Measurements from ENCODE around the gene CLDN19. TPM values are rescaled to one million over a fixed set of nuclear protein-coding genes. Genes with fewer than 3 reads are reported as not detected.

Gene CLDN19
- total RNA-seq, 1 donor from 2014 or later = 2.3 TPM

DNA sequence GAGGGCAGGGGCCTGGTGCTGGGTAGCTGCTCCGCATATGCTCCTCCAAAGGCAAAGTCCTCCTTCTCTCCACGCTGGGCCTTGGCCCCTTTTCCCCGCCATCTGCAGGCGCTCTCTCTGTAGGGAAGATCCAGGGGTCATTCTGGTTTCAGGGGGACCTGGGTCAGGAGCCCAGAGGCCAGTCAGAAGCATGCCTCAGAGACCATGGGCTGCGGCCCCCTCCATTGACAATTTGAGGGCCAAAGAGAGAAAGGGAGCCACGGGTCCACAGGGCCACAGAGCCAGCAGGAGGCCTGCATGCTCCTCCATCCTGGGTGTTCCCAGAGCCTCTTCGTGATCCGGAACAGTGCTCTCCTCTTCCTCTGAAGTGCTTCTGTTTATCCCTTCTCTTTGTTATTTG is 2.1 kb upstream of the CLDN19 start:
- Mint-ChIP-seq H3K27ac (no peak overlapping the region), H3K27me3 (no peaks in the 10 kb centered on the region)

DNA sequence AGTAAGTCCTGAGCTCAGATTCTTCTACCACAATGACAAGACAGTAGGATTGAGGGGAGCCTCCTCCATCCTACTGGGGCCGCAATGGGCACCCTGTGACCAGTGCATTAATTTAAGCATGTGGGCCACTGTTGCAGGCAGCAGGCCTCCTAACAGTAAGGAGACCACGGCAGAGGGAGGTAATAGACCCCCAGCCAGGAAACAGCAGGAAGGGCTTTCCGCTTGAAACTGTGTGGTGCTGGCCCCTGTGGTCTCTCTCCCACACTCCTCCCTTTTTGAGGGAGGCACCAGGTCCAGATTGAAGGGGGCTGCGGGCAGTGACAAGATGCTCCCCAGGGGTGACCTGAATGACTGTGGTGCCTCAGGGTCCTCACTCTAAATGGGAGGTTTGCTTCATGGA is 1.7 kb upstream of the CLDN19 start:
- no peaks in the 10 kb centered on the region for H3K9me3 Mint-ChIP-seq
- TF ChIP-seq, protein P1, sequence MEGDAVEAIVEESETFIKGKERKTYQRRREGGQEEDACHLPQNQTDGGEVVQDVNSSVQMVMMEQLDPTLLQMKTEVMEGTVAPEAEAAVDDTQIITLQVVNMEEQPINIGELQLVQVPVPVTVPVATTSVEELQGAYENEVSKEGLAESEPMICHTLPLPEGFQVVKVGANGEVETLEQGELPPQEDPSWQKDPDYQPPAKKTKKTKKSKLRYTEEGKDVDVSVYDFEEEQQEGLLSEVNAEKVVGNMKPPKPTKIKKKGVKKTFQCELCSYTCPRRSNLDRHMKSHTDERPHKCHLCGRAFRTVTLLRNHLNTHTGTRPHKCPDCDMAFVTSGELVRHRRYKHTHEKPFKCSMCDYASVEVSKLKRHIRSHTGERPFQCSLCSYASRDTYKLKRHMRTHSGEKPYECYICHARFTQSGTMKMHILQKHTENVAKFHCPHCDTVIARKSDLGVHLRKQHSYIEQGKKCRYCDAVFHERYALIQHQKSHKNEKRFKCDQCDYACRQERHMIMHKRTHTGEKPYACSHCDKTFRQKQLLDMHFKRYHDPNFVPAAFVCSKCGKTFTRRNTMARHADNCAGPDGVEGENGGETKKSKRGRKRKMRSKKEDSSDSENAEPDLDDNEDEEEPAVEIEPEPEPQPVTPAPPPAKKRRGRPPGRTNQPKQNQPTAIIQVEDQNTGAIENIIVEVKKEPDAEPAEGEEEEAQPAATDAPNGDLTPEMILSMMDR (conservative IDR thresholded peaks at IDR 0.05) = no peak
- no peak overlapping the region for H3K27ac Mint-ChIP-seq
- peaks cover 14% of the 10 kb centered on the region for H3K4me1 Mint-ChIP-seq (ENCODE audit: unreplicated experiment)
- no peaks in the 10 kb centered on the region for H3K27me3 Mint-ChIP-seq
- DNase-seq (ENCODE audit: extremely low spot score, unreplicated experiment) = no peak
- no peak overlapping the region for H3K4me3 Mint-ChIP-seq
- H3K36me3 Mint-ChIP-seq = no peaks in the 10 kb centered on the region

More for the DNA sequence above, 2.1 kb upstream of the CLDN19 start:
- DNase-seq (ENCODE audit: extremely low spot score, unreplicated experiment) = no peak
- no peak overlapping the region for H3K4me3 Mint-ChIP-seq
- H3K9me3 Mint-ChIP-seq = no peaks in the 10 kb centered on the region
- H3K36me3 Mint-ChIP-seq = no peaks in the 10 kb centered on the region
- H3K4me1 Mint-ChIP-seq (ENCODE audit: unreplicated experiment) = peaks cover 14% of the 10 kb centered on the region
- TF ChIP-seq, protein P1 (conservative IDR thresholded peaks at IDR 0.05) = no peak

DNA sequence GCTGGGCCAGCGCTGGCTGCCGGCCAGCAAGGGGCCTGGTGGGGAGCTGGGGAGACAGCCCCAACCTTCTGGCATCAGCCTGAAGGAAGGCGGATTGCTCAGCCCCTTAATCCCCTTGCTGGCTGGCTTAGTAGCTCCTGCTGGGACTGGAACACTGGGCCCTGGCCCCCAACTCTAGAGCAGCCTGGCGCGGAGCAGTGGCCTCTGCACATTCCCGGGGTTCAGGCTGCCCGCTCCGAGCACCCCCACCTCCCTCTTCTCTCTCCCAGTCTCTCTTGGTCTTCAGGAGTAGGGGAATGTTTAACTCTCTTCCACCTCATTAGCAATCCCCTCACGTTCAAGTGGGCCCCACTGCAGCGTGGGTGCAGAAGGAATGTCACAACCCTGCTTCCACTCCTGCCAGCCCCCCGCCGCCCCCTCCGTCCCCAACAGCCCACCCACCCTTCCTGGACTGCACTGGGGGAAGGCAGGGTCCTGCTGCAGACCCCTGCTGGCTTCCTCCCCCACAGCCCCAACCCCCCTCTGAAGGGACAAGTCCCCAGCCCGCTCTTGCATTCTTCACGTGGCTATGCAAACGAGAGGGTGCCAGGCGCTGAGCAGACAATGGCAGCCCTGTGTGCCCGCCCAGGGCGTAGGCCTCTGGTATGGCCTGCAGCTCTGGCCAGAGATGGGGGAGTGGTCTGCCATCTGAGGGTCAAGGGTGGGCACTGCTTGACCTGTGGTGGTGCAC is 980 bp upstream of the CLDN19 start:
- Mint-ChIP-seq H3K4me3 (no peak overlapping the region), H3K27me3 (no peaks in the 10 kb centered on the region), H3K9me3 (no peaks in the 10 kb centered on the region), H3K27ac (no peak overlapping the region), H3K36me3 (no peaks in the 10 kb centered on the region), H3K4me1 (ENCODE audit: unreplicated experiment) (peaks cover 14% of the 10 kb centered on the region)
- DNase-seq (ENCODE audit: extremely low spot score, unreplicated experiment) = no peak
- TF ChIP-seq, protein P1 (conservative IDR thresholded peaks at IDR 0.05) = no peak

DNA sequence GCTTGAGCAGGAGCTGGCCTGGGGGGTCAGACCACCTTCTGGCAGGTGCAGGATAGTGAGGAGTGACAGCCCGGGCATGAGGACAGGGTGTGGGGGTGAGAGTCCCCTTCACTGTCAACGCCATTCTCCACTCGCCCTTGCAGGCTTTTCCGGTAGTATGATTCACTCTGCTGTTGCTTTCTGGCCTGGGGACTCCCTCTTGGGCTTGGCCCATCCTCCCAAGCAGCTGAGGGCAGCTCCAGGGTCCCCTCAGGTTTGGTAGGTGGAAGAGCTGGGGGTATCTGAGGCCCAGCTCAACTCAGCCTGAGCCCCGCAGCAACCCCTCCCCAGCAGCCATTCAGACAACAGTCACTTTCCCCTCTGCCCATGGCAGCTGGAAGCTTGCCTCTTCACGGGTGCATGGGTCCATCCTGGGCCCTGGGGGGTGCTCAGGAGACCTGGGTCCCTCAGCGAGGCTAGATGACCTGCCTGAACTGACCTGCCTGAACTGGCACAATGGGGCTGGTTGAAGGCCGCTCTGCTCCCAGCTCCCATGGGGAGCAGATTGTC is 1.3 kb downstream of the CLDN19 start:
- Mint-ChIP-seq H3K36me3 (no peaks in the 10 kb centered on the region), H3K4me3 (no peak overlapping the region), H3K27ac (no peak overlapping the region), H3K9me3 (no peaks in the 10 kb centered on the region), H3K4me1 (ENCODE audit: unreplicated experiment) (peaks cover 13% of the 10 kb centered on the region), H3K27me3 (no peaks in the 10 kb centered on the region)
- no peak for DNase-seq (ENCODE audit: extremely low spot score, unreplicated experiment)
- TF ChIP-seq, protein P1 (conservative IDR thresholded peaks at IDR 0.05) = no peak

DNA sequence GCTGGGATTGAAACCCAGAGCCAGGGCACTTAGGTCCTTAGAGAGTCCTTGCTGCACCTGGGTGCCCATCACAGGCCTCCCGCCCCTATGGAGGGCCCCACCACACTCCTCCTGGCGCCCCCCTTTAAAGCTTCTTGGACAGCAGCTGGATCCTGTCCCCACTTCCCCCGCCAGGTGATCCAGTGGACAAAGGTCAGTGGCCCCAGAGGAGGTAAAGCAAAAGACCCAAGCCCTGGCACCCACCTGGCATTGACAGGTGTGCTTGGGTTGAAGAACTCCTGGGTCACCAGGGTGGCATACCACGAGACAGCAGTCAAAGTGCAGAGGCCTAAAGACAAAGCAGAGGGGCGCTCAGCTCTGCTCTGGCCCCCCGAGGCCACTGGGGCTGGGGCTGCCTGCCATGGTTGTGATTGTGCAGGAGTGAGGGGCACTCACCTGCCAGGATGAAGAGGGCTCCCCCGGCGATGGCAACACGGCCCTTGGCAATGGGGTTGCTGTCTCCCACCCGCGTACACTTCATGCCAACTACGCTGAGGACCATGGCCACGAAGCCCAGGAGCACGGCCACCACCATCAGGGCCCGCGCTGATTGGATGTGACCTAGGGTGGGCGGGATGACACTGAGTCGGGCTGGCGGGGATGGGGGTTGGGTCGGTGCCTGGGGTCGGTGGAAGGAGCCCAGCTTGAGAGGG is 1.9 kb downstream of the CLDN19 start:
- DNase-seq (ENCODE audit: extremely low spot score, unreplicated experiment) = no peak
- peaks cover 7% of the 10 kb centered on the region for H3K4me1 Mint-ChIP-seq (ENCODE audit: unreplicated experiment)
- H3K27ac Mint-ChIP-seq = no peak overlapping the region
- no peak overlapping the region for H3K4me3 Mint-ChIP-seq
- no peaks in the 10 kb centered on the region for H3K27me3 Mint-ChIP-seq
- TF ChIP-seq, protein P1 (conservative IDR thresholded peaks at IDR 0.05) = no peak
- H3K36me3 Mint-ChIP-seq = no peaks in the 10 kb centered on the region
- no peaks in the 10 kb centered on the region for H3K9me3 Mint-ChIP-seq
